ENCODE data around the gene ZBTB20.

DNA sequence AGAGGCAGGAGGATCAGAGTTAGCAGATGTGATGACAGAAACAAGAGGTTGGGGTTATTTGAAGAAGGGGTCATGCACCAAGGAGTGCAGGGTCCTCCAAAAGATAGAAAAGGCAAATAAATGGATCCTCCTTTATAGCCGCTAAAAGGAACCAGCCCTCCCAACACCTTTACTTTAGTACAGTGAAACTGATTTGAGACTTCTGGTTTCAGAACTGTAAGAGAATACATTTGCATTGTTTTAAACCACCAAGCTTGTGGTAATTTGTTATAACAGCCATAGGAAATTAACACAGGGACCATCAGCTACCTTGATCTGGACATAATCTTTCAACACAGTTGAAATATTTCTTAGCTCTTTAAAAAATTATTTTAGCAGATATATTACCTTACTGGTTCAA lies 686.6 kb downstream of the ZBTB20 start:
- no peak for TF ChIP-seq POLR2A (IDR thresholded peaks at IDR 0.05)
- TF ChIP-seq, protein P1, sequence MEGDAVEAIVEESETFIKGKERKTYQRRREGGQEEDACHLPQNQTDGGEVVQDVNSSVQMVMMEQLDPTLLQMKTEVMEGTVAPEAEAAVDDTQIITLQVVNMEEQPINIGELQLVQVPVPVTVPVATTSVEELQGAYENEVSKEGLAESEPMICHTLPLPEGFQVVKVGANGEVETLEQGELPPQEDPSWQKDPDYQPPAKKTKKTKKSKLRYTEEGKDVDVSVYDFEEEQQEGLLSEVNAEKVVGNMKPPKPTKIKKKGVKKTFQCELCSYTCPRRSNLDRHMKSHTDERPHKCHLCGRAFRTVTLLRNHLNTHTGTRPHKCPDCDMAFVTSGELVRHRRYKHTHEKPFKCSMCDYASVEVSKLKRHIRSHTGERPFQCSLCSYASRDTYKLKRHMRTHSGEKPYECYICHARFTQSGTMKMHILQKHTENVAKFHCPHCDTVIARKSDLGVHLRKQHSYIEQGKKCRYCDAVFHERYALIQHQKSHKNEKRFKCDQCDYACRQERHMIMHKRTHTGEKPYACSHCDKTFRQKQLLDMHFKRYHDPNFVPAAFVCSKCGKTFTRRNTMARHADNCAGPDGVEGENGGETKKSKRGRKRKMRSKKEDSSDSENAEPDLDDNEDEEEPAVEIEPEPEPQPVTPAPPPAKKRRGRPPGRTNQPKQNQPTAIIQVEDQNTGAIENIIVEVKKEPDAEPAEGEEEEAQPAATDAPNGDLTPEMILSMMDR (IDR thresholded peaks at IDR 0.05), result no peak
